HK-2 (cell line): ENCODE results near the gene C22orf42.
"Not testable (repeated sequence)": the region's sequence is repeated elsewhere in the genome, so short reads cannot be mapped to it uniquely, and the experiment has no call there.

Experiments used
- DNase-seq: peaks from one replicate; pipeline ENCODE4 v3.0.0-alpha.2; 2018; ENCODE audit not compliant: unreplicated experiment

The C22orf42 gene

GRCh38 chr22:32185821-32186220 lies 26.7 kb upstream of the C22orf42 start:
- no peak for DNase-seq

GRCh38 chr22:32183625-32184024 lies 24.5 kb upstream of the C22orf42 start:
- DNase-seq: no peak

- DNase-seq: no peak
Measured at GRCh38 chr22:32181043-32181442, 21.9 kb upstream of the C22orf42 start.

GRCh38 chr22:32177221-32177765 lies 18.2 kb upstream of the C22orf42 start:
- DNase-seq: no peak

DNA sequence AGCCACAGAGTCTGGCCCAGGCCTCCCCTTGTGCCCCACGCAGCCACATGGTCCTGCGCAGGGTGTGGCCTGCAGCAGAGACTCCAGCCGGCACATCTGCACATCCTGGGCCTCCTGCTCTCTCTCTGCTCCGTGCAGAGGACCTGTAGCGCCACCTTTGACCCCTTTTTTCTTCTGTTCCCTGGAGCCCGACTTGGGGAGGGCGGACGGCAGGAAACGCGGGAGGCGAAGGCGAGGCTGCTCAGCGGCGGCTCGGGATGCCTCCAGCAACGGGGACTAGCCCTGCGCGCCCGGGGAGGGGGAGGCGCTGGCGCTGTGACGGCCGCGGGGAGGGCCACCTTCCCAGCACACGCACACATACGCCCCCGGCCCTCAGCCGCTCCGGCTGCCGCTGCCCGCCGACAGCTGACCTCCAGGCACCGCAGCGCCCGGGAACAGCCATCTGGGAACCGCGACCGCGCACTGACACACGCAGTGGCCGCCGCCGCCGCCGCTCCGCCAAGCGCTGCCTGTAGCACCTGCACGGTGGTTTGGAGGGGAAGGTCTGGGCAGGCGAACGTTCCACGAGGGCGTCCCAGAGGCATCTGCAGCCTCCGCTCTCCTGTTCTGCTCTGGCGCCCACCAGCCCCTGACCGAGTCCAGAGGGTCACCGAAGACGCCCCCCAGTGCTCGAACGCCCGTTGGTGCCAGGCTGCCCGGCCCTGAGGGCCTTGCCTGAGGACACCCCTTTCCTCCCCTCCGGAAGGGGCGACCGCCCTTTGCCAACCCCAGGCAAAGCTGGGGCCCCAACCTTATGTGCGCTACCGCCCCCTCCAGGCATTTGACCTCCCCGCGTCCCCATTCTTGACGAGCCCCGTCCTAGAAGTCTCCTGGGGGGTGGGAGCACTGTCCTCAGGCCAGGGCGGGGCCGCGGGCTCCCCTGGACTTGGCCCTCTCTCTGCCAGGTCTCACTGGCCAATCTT lies 16.9 kb upstream of the C22orf42 start:
- no peak for DNase-seq

- DNase-seq: no peak
Measured at GRCh38 chr22:32175115-32175514, 16.0 kb upstream of the C22orf42 start.

DNA sequence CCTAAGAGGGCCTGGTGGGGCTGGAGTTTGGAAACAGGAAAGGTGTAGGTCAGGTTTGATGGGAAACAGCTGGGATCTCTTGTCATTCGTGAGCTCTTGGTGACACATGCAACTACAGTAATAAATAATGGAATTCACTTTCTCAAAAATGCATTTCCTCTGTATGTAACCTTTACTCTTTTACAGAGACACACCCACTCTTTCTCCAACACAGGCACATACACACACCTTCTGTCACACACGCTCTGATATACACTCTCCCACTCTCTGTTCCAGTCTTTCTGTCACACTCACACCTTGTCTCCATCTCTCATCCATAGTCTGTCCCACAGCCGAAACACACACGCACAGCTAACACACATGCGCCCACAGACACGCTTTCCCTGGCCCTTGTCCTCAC lies 6.6 kb upstream of the C22orf42 start:
- no peak for DNase-seq

- no peak for DNase-seq
Measured at GRCh38 chr22:32164075-32164860, 5.2 kb upstream of the C22orf42 start.

DNA sequence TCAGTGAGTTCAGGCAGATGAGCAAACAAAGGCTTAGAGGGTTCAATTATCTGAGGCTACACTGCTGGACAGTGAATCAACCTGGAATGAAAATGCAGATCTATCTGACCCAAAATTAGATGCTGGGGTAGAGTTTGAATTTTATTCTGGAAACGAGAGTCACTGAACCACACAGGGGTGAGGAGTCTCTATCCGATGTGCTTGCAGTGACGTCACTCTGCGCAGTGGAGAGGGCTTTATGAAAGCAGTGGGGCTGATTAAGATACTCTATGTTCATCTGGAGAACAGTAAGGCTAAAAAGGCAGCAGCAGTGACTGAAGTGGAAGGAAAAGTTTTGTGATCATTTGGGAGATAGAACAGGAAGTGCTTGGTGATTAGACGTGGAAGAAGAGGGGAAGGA lies 1.3 kb upstream of the C22orf42 start:
- not testable (repeated sequence) for DNase-seq

GRCh38 chr22:32157632-32158031 lies 1.5 kb downstream of the C22orf42 start:
- DNase-seq: not testable (repeated sequence)

- not testable (repeated sequence) for DNase-seq
Measured at GRCh38 chr22:32154727-32155126, 4.4 kb downstream of the C22orf42 start.

- not testable (repeated sequence) for DNase-seq
Measured at GRCh38 chr22:32151641-32152040, 7.5 kb downstream of the C22orf42 start.

DNA sequence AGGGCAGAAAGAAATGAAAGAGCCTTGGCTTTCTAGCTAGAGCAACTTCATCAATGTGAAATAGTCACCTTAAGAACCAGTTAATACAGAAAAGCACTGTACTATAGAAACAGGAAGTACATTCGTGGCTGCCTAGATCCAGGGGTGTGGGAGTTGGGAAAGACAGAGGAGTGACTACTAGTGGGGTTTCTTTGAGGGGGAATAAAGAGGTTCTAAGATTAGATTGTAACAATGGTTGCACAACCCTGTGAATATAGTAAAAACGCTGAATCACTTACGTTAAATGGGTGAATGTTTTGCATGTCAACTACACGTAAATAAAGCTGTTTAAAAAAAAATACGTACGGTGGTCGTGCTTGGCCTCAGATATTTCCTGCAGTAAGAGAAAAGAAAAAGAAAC lies 8.5 kb downstream of the C22orf42 start:
- DNase-seq: not testable (repeated sequence)

GRCh38 chr22:32148372-32148771 lies 10.7 kb downstream of the C22orf42 start:
- not testable (repeated sequence) for DNase-seq

GRCh38 chr22:32147128-32147527 lies 12.0 kb downstream of the C22orf42 start:
- DNase-seq: not testable (repeated sequence)

DNA sequence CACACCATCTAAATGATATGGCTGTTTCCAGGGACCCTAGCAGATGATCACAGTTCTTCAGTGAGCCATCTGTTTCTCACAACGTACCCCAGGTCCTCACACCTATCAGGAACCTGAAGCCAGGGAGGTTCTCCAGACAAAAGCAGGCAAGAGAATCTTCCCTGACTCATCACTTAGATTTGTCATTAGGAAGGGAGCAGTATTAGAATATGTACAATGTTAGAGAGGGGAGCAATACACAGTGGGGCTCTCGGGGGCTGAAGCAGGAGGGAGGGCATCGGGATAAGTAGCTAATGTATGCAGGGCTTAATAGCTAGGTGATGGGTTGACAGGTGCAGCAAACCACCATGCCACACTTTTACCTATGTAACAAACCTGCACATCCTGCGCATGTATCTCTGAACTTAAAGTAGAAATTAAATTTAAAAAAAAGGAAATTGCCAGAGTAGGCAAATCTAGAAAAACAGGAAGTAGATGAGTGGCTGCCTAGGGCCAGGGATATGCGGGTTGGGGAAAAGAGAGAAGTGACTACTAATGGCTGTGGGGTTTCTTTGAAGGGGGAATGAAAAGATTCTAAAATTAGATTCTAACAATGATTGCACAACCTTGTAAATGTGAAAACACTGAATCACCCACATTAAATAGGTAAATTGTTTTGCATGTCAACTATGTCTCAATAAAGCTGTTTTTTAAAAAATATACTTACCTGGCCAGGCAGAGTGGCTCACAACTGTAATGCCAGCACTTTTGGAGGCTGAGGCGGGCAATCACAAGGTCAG lies 14.4 kb downstream of the C22orf42 start:
- no peak for DNase-seq

GRCh38 chr22:32142600-32142999 lies 16.5 kb downstream of the C22orf42 start:
- DNase-seq: no peak

- not testable (repeated sequence) for DNase-seq
Measured at GRCh38 chr22:32140688-32141087, 18.4 kb downstream of the C22orf42 start.

DNA sequence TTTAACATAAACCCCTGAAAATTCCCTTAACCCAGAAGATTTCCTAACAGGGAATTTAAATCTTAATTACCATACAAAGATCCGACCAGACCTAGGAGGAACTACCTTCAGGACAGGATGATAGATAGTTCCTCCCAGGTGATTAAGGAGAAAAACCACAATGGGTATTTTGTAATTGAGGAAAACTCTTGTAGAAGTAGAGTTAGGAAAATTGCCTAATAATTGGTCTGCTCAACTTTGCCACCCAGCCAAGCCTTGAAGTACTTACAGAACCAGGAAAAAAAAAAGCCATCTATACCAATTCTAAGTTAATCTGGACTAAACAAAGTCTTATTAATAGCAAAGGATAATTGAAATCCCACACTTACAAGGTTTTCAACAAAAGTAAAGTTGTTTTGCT lies 20.5 kb downstream of the C22orf42 start:
- not testable (repeated sequence) for DNase-seq

DNA sequence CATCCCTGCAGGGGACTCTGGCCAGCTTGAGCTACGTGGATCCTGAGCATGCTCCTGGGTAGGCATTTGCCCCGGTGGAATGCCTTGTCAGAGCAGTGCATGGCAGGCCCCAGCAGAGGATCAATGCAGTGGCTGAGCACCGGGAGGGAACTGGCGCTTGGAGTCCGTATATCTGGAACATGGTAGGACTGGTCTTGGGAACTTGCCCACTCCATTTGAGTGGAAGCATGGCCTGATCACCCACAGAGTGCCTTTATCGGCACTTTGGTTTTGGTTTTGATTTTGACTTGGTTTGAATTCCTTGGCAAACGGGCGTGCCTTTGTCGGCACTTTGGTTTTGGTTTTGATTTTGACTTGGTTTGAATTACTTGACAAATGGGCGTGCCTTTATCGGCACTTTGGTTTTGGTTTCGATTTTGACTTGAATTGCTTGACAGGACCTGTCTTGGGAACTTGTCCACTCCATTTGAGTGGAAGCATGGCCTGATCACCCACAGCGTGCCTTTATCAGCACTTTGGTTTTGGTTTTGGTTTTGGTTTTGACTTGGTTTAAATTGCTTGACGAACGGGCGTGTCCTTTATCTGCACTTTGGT lies 21.3 kb downstream of the C22orf42 start:
- DNase-seq: not testable (repeated sequence)

DNA sequence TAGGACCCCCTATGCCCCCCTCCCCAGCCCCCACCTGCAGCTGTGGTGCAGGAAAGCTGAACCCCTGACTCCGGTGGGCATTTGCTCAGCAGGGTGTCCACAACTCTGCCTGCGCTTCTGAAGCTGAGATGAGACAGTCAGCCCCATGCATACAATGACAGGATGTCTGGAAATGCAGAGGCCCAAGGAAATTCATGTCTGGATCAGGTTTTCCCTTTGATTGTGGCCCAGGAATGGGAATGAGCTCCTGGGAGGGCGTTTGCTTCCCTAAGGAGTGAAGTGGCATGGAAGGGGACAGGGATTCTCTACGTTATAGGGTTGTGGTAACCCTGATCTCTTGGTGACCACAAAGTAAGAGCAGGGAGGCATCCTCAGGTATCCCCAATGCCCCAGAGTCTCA lies 22.2 kb downstream of the C22orf42 start:
- DNase-seq: not testable (repeated sequence)
